Kidney capillary endothelial cell (primary cell): ENCODE data around the gene XKR7.

Source experiments
- DNase-seq: peaks from one replicate; pipeline ENCODE4 v3.0.0-alpha.2; 2018; ENCODE audit warnings: low spot score

Gene XKR7

GRCh38 chr20:31979713-31980426, 11.9 kb downstream of the XKR7 start:
- DNase-seq: no peak

- no peak for DNase-seq
Observed at GRCh38 chr20:31981784-31982183, 13.8 kb downstream of the XKR7 start.

- DNase-seq: no peak
Observed at GRCh38 chr20:31984981-31985471, 17.1 kb downstream of the XKR7 start.

GRCh38 chr20:31987744-31988143, 19.8 kb downstream of the XKR7 start:
- peak; percentile 97 for DNase-seq

- DNase-seq: peak; percentile 57
Observed at GRCh38 chr20:31988430-31989015, 20.6 kb downstream of the XKR7 start.

- no peak for DNase-seq
Observed at GRCh38 chr20:31989030-31989645, 21.2 kb downstream of the XKR7 start.

- no peak for DNase-seq
Observed at GRCh38 chr20:31990641-31991338, 22.8 kb downstream of the XKR7 start.

GRCh38 chr20:31991339-31991705, 23.4 kb downstream of the XKR7 start:
- DNase-seq: no peak

- DNase-seq: no peak
Observed at GRCh38 chr20:31992086-31992485, 24.1 kb downstream of the XKR7 start.

- DNase-seq: no peak
Observed at GRCh38 chr20:31996996-31997395, 29.0 kb downstream of the XKR7 start.

GRCh38 chr20:31998246-31998645, 30.3 kb downstream of the XKR7 start:
- no peak for DNase-seq

- no peak for DNase-seq
Observed at GRCh38 chr20:32003325-32003724, 35.4 kb downstream of the XKR7 start.

- DNase-seq: no peak
Observed at GRCh38 chr20:32004963-32005362, 37.0 kb downstream of the XKR7 start.

- DNase-seq: no peak
Observed at GRCh38 chr20:32006053-32006452, 38.1 kb downstream of the XKR7 start.

- DNase-seq: peak; percentile 54
Observed at GRCh38 chr20:32006841-32007786, 39.2 kb downstream of the XKR7 start.

GRCh38 chr20:32007787-32008616, 40.1 kb downstream of the XKR7 start:
- peak; percentile 95 for DNase-seq

- DNase-seq: no peak
Observed at GRCh38 chr20:32009564-32009963, 41.6 kb downstream of the XKR7 start.

GRCh38 chr20:32010101-32010500, 42.1 kb downstream of the XKR7 start, which contains the start of gene CCM2L:
TSS of gene CCM2L (plus strand) at chr20:32010438. CDS start at chr20:32010455, 17 bp downstream.
- peak; percentile 69 for DNase-seq

- peak; percentile 40 for DNase-seq
Observed at GRCh38 chr20:32010666-32011065, 42.7 kb downstream of the XKR7 start.

- DNase-seq: no peak
Observed at GRCh38 chr20:32012159-32012688, 44.3 kb downstream of the XKR7 start.
